ENCODE data around the gene DCDC2B. TPM values are rescaled to one million over a fixed set of nuclear protein-coding genes. Genes with fewer than 3 reads are reported as not detected.
A peak's percentile ranks its signal among the peaks of the same experiment; 100 is the strongest.

DCDC2B gene
- total RNA-seq, 1 donor from 2014 or later, result not detected

DNA sequence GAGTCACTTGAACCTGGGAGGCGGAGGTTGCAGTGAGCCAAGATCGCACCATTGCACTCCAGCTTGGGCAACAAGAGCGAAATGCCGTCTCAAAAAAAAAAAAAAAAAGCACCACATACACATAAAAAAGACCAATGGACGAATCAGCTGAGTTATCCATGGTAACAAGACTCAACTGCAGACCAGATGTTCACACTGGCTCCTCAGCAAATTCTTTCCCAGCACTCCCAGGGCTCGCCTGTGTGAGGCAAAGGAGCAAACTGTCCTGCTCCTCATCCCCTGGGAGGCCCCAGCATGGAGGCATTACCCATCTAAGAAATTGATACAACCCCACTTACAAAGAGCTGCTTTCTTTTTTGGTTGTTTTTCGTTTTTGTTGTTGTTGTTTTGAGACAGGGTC lies 10.1 kb downstream of the DCDC2B start:
- intact Hi-C loops (cut with DNase I), result loop anchor here (5.0 to 10.0 kb wide), 2 partner anchors 98 to 176 kb away; partner anchors contain the start of gene BSDC1
- ATAC-seq (no peak), DNase-seq (ENCODE audit: missing footprints) (no peak)

DNA sequence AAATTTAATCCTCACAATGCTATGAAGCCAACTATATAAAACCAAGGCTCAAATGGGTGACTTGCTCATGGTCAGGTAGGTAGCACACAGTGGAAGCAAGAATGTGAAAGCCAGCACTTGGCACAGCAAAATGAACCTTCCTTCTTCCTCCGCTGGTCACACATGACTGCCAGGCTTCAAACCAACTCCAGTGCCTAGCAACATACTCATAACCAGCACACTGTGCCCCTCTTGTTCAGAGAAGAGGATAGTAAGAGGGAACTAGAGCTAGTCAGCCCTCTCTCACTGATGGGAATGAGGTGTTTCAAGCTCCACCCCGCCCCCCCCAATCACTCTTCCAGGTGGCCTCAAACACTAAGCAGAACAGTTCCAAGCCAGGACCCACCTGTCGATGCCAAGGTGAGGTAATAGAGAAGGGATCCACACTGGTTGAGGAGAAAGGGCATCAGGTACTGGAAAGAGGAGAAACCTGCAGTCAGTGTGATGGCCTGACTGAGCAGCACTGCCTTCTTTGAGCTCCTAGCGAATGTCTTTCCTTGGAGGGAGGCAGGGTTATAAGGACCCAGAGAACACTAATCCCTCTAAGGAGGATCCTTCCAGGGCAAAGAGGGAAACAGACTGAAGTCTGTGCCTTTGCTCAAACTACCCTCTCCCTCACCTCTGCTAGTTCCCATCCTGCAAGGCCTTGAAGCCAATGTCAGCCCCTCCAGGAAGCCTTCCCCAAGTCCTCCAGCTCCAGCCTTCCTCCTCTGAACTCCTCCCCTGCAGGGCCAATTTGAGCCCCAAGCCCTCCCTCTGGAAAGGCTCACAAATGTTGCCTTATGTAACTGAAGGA lies 12.1 kb downstream of the DCDC2B start:
- intact Hi-C loops (cut with DNase I), result no loop called here
- no peak for DNase-seq (ENCODE audit: missing footprints)
- ATAC-seq, result no peak

DNA sequence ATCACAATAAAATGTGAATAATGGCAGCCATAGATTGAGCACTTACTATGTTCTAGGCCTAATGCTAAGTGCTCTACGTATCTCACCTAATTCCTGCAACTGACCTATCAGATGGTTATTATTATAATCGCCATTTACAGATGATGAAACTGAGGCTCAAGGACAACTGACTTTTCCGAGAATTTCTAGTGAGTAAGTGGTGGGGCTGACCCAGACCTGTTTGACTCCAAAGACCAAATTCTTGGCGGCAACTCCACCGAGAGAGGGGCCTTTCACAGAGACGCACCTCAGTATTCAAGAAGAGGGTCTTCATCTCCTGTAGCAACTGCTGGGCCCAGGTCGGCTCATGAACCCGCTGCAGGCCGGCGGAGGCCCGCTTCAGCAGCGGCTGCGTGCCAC lies 12.7 kb downstream of the DCDC2B start:
- DNase-seq (ENCODE audit: missing footprints), result no peak
- ATAC-seq, result no peak
- intact Hi-C loops (cut with DNase I), result no loop called here

DNA sequence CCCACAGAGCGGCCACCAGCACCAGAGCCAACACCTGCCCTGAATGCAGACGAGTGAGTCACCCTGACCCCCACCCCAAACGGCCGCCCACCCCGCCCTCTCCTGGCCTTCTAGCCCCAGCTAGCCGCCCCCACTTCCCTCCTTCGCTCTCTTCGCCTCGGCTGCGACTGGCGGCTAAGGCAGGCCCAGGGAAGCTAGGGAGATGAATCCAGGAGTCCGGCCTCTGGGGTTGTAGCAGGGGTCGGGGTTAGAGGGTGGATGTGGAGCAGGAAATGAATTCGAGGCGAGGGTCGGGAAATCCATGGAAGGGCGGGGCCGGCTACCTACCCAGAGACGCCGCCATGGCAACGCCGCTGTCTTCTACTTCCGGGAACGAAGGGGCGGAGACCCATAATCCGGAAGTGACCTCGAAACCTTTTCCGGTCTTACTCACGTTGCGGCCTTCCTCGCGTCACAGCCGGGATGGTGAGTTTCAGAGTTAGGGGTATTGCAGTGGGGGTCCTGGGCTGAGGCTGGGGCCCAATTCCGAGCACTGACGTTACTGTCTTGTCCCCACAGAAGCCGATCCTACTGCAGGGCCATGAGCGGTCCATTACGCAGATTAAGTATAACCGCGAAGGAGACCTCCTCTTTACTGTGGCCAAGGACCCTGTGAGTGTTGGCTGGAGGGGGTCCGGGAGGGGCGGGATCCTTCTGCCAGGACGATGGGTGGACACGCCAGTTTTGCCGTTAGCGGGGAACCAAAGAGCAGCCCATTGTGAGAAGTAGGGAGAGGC lies 13.3 kb downstream of the DCDC2B start, which contains the start of the genes EIF3I and TMEM234:
TSS of gene EIF3I (plus strand) at position 428 of the 776 bp plus-strand sequence. CDS start at position 463, 35 bp downstream.
TSS of gene TMEM234 (minus strand) at position 374 of the 776 bp plus-strand sequence. CDS start at position 343, 31 bp downstream.
- ATAC-seq (peak; percentile 95), DNase-seq (ENCODE audit: missing footprints) (peak; percentile 97)
- intact Hi-C loops (cut with DNase I), result no loop called here

DNA sequence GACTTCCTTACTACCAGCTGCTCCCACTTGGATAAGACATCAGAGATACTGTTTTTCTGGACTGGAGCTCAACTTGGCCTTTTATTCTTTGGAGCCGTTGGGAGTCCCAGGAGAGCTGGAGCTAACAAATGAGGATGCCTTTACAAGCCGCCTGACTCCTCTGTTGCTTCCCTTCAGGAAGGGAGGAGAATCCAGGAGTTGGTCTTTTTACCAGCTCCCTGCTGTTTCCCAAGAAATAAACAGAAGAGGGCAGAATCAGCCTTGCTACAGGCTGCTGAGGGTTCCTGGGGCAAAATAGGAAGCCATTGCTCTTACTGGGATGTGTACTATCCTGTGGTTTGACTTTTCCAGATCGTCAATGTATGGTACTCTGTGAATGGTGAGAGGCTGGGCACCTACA lies 14.8 kb downstream of the DCDC2B start:
- ATAC-seq (no peak), DNase-seq (ENCODE audit: missing footprints) (no peak)
- intact Hi-C loops (cut with DNase I), result no loop called here

DNA sequence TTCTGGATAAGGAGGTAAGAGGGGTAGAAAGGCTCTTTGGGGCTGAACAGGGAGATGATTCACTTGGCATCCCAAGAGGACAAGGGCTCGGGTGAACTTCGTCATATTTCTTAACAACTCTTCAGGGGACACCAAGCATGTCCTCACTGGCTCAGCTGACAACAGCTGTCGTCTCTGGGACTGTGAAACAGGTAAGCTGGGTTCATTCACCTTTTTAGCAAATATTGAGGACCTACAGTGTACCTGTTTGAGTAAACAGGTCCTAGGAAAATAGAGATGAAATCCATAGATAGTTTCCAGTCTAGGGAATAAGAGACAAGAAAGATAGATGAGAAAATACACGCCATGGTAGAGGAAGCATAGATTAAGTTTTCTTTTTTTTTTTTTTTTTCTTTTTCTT lies 15.4 kb downstream of the DCDC2B start:
- intact Hi-C loops (cut with DNase I), result no loop called here
- no peak for DNase-seq (ENCODE audit: missing footprints)
- ATAC-seq, result no peak

DNA sequence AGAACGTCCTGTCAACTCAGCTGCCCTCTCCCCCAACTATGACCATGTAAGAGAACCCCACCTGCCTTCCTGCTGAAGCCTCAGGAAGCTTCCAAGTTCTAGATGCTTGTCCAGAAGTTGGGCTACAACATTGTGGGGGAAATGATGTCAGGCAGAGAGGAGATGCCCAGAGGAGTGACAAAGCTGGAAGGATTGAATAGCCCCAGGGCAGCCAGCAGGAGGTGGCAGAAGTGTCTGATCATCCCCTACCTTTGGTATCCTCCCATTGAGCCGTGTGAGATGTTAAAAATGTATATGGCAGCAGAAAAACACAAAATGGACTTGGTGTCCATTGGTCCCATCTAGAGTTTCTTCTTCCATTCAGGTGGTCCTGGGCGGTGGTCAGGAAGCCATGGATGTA lies 19.9 kb downstream of the DCDC2B start:
- intact Hi-C loops (cut with DNase I), result no loop called here

DNA sequence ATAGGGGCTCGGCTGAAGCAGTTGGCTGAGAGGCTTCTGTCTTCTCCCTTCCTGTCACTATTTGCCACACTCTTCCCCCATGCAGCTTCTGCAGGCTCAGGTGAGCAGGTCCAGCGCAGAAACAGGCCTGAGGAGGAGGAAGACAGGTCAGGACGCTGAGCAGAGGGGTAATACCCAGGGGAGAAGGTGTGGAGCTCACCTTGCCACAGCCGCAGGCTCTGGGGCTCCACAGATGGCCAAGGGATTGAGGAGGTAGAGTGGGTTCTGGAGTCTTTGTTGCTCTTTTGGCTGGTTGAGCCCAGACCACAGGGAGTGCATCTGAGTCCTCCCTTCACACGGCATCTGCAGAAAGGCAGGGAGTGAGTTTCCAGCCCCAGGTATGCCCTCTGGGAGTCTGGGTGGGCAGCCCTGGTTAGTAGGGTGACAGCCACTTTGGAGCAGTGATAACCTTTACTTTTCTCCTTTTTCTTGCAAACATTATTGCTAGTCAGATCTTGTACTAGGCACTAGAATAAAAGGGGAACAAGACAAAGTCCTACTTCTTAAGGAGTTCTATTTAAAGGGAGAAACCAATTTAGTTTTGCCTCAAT lies 23.0 kb downstream of the DCDC2B start:
- ATAC-seq (no peak), DNase-seq (ENCODE audit: missing footprints) (no peak)
- intact Hi-C loops (cut with DNase I), result no loop called here

More for the DNA sequence above, 19.9 kb downstream of the DCDC2B start:
- DNase-seq (ENCODE audit: missing footprints), result no peak
- no peak for ATAC-seq

DNA sequence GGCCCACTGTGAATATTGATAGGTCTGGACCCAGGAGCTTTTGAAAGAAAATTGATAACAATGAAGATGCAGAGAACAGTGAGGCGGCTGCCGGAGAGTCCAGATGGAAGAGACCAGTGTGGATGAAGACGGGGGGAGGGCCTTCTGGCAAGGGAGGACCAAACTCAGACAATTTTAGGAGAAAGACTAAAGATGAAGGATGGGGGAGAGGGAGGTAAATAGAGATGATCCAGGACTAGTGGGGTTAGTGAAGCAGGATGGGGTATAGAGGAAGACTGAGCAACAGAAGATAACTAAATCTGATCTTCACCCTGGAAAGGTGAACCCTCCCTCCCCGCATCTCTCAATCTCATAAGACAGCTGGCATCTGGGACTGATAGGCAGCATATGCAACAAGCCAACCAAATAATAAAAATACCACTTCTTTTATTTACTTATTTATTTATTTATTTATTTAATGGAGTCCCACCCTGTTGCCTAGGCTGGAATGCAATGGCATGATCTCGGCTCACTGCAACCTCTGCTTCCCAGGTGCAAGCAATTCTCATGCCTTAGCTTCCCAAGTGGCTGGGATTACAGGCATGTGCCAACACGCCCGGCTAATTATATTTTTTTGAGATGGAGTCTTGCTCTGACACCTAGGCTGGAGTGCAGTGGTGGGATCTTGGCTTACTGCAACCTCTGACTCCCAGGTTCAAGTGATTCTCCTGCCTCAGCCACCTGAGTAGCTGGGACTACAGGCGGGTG lies 23.8 kb downstream of the DCDC2B start:
- ATAC-seq (no peak), DNase-seq (ENCODE audit: missing footprints) (no peak)
- intact Hi-C loops (cut with DNase I), result no loop called here

DNA sequence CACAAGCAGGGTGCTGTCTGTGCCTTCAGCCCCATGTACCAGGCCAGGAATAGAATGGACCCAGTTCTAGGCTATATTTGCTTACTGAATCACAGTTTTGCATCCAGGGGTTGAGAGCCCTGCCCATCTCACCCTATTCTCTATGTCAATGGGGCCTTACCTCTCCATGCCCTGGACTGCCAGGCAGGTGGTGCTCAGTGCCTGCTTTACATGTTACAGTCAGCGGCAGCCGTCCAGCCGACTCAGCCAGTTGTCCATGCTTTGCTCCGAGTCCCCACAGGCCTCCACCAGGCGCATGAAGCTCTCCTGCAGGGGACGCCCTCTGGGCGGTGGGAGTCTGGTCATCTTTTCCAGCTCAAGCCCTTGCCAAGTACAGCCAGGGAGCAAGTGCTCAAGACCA lies 25.9 kb downstream of the DCDC2B start:
- ATAC-seq, result no peak
- intact Hi-C loops (cut with DNase I), result no loop called here
- DNase-seq (ENCODE audit: missing footprints), result no peak

DNA sequence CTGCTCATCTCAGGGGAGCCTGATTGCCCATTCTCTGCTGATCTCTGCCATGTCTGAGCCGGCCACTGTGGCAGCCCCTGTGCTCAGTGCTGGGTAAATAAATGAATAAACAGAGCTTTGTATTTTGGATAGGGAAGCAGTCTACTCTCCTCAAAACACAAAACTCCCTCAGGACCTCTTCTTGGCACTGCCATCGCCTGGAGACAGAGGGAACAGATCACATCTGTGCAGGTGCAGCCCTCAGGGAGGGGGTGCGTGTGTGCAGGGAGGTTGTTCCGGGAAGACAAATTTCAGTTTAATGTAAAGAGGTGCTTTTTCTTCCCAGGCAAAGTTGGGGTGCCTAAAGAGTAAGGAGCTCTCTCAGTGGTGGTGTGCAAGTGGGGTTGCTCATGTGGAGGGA lies 30.4 kb downstream of the DCDC2B start:
- intact Hi-C loops (cut with DNase I), result no loop called here
- ATAC-seq, result no peak
- DNase-seq (ENCODE audit: missing footprints), result no peak

DNA sequence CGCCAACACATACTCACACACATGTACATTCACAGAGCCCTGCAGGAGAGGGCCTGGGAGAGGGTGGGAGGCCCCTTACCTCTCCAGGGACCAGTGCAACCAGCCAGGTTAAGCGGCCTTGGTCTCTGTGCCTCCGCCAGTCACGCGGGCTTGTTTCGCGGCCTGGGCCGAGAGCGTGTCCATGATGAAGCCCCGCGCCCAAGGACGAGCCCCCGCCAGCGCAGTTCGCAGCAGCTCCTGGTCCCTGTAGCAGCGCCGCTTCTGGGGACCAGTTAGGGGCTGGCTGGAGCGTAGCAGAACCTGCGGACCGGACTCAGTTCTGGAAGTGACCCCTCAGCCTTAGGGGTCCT lies 30.9 kb downstream of the DCDC2B start:
- ATAC-seq, result peak; percentile 1
- intact Hi-C loops (cut with DNase I), result no loop called here
- DNase-seq (ENCODE audit: missing footprints), result no peak

DNA sequence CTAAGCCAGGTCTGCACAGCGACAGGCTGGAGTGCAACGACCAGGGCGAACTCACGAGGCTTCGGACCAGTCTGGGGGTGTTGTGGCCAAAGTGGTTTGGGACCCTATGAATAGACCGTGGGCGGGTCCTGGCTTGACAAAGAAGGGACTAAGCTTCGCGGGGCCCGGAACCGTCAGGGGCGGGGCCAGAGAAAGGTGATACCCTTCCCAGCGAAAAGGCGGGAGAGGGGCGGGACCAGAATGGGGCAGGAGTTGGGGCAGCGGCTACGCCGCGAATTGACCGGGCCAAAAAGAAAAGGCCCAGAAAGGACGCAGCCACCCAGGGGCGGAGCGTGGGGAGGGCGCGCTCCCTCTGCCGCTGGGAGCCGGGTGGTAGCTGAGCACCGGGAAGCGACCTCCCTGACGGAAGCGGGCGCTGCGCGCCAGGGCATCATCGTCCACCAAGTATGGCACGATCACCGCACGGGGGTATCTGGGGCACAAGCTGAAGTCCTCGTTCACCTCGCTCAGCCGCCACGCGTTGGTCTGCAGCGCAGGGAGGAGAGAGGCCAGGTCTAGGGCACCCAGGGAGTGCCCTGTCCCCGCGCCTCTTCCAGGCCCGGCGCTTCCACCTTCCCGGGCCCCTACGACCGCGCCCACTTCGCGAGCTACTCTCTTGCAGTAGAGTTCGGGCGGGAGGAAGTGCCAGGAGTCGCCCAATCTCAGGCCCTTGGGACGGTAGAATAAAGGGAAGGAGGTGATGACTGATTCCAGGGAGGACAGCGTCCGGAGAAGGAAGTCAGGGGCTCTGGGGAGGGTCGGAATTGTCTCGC lies 31.5 kb downstream of the DCDC2B start:
- DNase-seq (ENCODE audit: missing footprints), result peak; percentile 86
- intact Hi-C loops (cut with DNase I), result no loop called here
- peak; percentile 88 for ATAC-seq

DNA sequence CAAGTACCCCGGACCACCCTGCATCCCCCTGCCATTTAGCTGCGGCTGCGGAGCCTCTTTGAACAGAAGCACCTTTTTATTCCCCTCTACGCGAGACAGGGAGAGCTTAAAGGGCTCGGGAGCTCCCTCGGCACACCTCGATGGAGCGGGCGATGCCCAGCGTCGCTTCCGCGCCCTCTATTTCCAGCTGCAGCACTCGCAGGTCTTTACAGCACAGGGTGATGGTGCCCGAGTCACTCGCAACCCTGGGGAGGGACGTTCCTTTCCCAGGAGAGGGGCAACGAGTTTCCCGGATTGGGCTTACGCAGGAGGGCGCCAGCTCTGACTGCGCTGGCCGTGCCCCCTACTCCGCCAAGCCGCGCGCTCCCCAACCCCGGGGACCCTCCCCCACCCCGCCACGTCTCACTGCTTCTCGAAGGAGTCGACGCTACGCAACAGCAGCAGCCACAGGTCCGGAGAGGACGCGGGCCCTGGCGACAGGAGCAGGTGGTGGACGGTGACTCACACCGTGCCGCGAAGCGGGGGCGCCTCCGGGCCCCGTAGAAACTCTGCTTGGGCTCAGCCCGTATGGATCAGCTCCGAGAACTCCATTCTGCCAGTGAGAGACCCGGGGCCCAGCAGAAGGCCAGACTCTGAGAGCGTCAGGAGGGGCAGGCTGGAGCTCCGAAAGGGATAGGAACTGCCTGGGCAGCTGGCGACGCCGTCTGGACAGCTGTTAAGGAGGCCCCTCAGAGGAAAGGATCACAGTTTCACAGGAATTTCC lies 32.3 kb downstream of the DCDC2B start:
- intact Hi-C loops (cut with DNase I), result no loop called here
- ATAC-seq (peak; percentile 81), DNase-seq (ENCODE audit: missing footprints) (no peak)

DNA sequence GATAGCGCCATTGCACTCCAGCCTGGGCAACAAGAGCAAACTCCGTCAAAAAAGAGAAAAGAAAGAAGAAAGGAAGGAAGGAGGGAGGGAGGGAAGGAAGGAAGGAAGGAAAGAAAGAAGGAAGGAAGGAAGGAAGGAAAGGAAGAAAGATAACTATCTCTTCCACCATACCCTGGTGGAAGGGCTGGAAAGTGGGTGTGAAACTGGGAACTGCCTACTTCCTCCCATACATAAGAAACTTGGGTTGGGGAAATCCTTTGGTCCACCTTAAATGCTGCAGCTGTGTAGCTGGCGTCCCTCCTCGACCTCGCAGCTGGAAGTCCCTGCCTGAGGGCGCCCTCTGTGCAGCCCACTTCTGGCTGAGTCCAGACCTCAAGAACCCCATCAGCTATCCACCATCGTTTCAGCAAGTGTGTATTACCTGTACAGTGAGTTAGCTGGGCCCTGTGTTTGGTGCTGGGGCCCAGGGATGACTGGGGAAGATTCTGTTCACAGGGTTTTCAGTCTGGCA lies 33.5 kb downstream of the DCDC2B start:
- peak; percentile 32 for ATAC-seq
- intact Hi-C loops (cut with DNase I), result no loop called here
- no peak for DNase-seq (ENCODE audit: missing footprints)

DNA sequence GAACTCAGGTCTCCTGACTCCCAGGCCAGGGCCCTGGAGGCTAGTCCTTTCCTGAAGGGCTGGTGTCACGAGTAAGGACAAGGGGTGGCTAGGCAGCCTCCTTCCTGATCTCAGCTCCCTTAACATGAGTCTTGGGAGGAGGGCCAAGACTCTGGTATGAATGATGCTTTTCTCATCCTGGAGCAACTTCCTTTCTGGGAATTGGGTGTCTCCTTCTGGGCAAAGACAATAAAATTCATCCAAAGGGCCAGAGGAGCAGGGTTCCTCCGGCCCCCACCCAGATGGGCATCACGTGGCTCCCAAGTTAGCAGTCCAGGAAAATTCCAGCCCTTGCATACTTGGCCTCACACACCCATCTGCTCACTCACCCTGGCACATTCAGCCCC lies 38.0 kb downstream of the DCDC2B start, which contains the start of gene FAM167B:
TSS of gene FAM167B (plus strand) at position 335 of the 386 bp plus-strand sequence. CDS start 200 bp downstream, outside the sequence.
- intact Hi-C loops (cut with DNase I), result loop anchor here (5.0 kb wide), 1 partner anchor 45 kb away; the partner anchor contains the start of gene HDAC1
- no peak for DNase-seq (ENCODE audit: missing footprints)
- ATAC-seq, result peak; percentile 45

DNA sequence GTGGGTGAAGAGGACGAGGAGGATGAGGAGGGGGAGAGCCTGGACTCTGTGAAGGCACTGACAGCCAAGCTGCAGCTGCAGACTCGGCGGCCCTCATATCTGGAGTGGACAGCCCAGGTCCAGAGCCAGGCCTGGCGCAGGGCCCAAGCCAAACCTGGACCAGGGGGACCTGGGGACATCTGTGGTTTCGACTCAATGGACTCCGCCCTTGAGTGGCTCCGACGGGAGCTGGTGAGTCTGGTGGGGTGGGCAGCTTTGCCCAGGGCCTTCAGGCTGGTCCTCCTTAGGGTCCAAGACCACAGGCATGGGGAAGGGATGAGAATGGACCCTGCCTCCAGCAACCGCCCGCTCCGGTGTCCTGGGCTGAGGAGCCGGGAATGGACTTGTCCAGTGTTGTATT lies 38.6 kb downstream of the DCDC2B start:
- DNase-seq (ENCODE audit: missing footprints) (peak; percentile 73), ATAC-seq (peak; percentile 26)
- intact Hi-C loops (cut with DNase I), result loop anchor here (5.0 kb wide), 1 partner anchor 45 kb away; the partner anchor contains the start of gene HDAC1
